HL-60 (cell line): ENCODE measurements around the gene TRMT112.

Source experiments
- DNase-seq, 2 experiments: peaks; one replicate each; pipeline ENCODE4 v3.0.0-alpha.2; 2010 to 2020; ENCODE audit warnings: low read depth in 1 of 2, low spot score in 1 of 2
- H3K27ac ChIP-seq: fragments of 250-450 bp; sonication (Bioruptor Pico); replicated peaks from 2 replicates; pipeline ENCODE4 v1.5.1; 2020; ENCODE audit warnings: mild to moderate bottlenecking, moderate library complexity
- H3K27me3 ChIP-seq: fragments of 250-450 bp; sonication (Bioruptor Pico); 2 replicates; pipeline ENCODE4 v1.5.1; 2021; ENCODE audit warnings: mild to moderate bottlenecking, moderate library complexity; ENCODE audit not compliant: insufficient read depth, poor library complexity, severe bottlenecking
- H3K4me3 ChIP-seq: replicated peaks from 2 replicates; pipeline ENCODE4 v1.5.1; 2011; ENCODE audit warnings: mild to moderate bottlenecking, control low read depth, low read length; ENCODE audit not compliant: insufficient read depth
- CTCF ChIP-seq: IDR thresholded peaks from one replicate; pipeline ENCODE4 v1.5.1; 2011; ENCODE audit warnings: low read length, control low read depth, inconsistent platforms; ENCODE audit not compliant: insufficient read depth
- GABPA ChIP-seq: IDR thresholded peaks from 2 replicates; pipeline ENCODE4 v1.6.1; 2012; ENCODE audit warnings: low read depth
- POLR2AphosphoS5 ChIP-seq: IDR thresholded peaks from 2 replicates; pipeline ENCODE4 v1.6.1; 2012; ENCODE audit warnings: low read depth
- REST ChIP-seq: IDR thresholded peaks from 2 replicates; pipeline ENCODE4 v1.6.1; 2012; ENCODE audit warnings: low read depth; ENCODE audit not compliant: insufficient replicate concordance
- SPI1 ChIP-seq: IDR thresholded peaks from 2 replicates; pipeline ENCODE4 v1.6.1; 2012; ENCODE audit warnings: low read depth, mild to moderate bottlenecking, borderline replicate concordance

TRMT112 gene

GRCh38 chr11:64349404-64349803 lies 32.0 kb upstream of the TRMT112 start:
- no peak for TF ChIP-seq POLR2AphosphoS5
- no peak for TF ChIP-seq REST
- TF ChIP-seq CTCF = no peak
- TF ChIP-seq GABPA = no peak
- no peak for TF ChIP-seq SPI1
- Histone ChIP-seq H3K27me3 (no peaks in the 10 kb centered on the region), H3K4me3 (no peak overlapping the region), H3K27ac (no peak overlapping the region)
- DNase-seq = no peak

- no peaks in the 10 kb centered on the region for H3K27me3 ChIP-seq
- no peak for DNase-seq
- no peak overlapping the region for H3K4me3 ChIP-seq
- TF ChIP-seq CTCF (no peak), GABPA (no peak), REST (no peak), SPI1 (no peak), POLR2AphosphoS5 (no peak)
- H3K27ac ChIP-seq = no peak overlapping the region
These were observed 31.6 kb upstream of the TRMT112 start for GRCh38 chr11:64349025-64349387.

- no peak for TF ChIP-seq POLR2AphosphoS5
- TF ChIP-seq GABPA = no peak
- no peak for TF ChIP-seq CTCF
- no peak for TF ChIP-seq REST
- H3K27me3 ChIP-seq = no peaks in the 10 kb centered on the region
- DNase-seq = no peak
- H3K27ac ChIP-seq = no peak overlapping the region
- H3K4me3 ChIP-seq = no peak overlapping the region
These were observed 31.1 kb upstream of the TRMT112 start for GRCh38 chr11:64348383-64349024.
